SK-N-SH (cell line): ENCODE data around the gene MYPOP. TPM values are rescaled to one million over a fixed set of nuclear protein-coding genes. Genes with fewer than 3 reads are reported as not detected.

Experiments used
- CTCF ChIA-PET: fragments of 300-600, 350-600 bp; formaldehyde crosslinking; extraction: SDS; loops from one replicate; lab custom pipeline; 2021; lab: Yijun Ruan, JAX
- POLR2A ChIA-PET: fragments of 350-600 bp; sonication (Branson Sonifier 250); formaldehyde crosslinking; extraction: SDS; loops from one replicate; lab custom pipeline; 2020; ENCODE audit warnings: antibody characterized with exemption, inconsistent platforms; lab: Yijun Ruan, JAX
- DNase-seq: peaks from one replicate; pipeline ENCODE4 v3.0.0; 2012
- H2AFZ ChIP-seq: fragments of 200-600 bp; sonication (generic); 2 replicates; pipeline ENCODE4 v1.8.1; 2016; ENCODE audit warnings: antibody characterized with exemption, mild to moderate bottlenecking, low read depth
- H3F3A ChIP-seq: fragments of 200-600 bp; sonication (generic); replicated peaks from 2 replicates; pipeline ENCODE3; 2016; ENCODE audit warnings: antibody characterized with exemption, mild to moderate bottlenecking; ENCODE audit not compliant: insufficient read depth
- H3K27ac ChIP-seq, 2 experiments: fragments of 200-500 bp in 1 of 2; fragments of 200-600 bp in 1 of 2; sonication (Bioruptor generic) in 1 of 2; sonication (generic), shearing (Covaris generic) in 1 of 2; 2 replicates each; pipeline versions ENCODE4 v1.5.1 to v1.6.1; 2014 to 2016; ENCODE audit warnings: low read depth in 2 of 2, inconsistent platforms in 1 of 2, low read length in 1 of 2, mild to moderate bottlenecking in 1 of 2, mixed read lengths in 1 of 2
- H3K27me3 ChIP-seq: fragments of 200-600 bp; sonication (generic), shearing (Covaris generic); 2 replicates; pipeline ENCODE4 v1.6.1; 2016; ENCODE audit warnings: mixed run types; ENCODE audit not compliant: insufficient read depth
- H3K36me3 ChIP-seq, 2 experiments: fragments of 200-500 bp in 1 of 2; fragments of 200-600 bp in 1 of 2; sonication (Bioruptor generic) in 1 of 2; sonication (generic) in 1 of 2; replicated peaks in 1 of 2; 2 replicates each; pipeline versions ENCODE3 to v1.5.1; 2014 to 2016; ENCODE audit warnings: low read length in 1 of 2, mild to moderate bottlenecking in 1 of 2; ENCODE audit not compliant: insufficient read depth in 2 of 2, control insufficient read depth in 1 of 2
- H3K4me1 ChIP-seq, 2 experiments: fragments of 200-500 bp in 1 of 2; fragments of 200-600 bp in 1 of 2; sonication (Bioruptor generic) in 1 of 2; sonication (generic), shearing (Covaris generic) in 1 of 2; 2 replicates each; pipeline versions ENCODE4 v1.5.1 to v1.6.1; 2014 to 2016; ENCODE audit warnings: low read depth in 1 of 2, low read length in 1 of 2, mixed run types in 1 of 2; ENCODE audit not compliant: insufficient read depth in 2 of 2, control insufficient read depth in 1 of 2
- H3K4me2 ChIP-seq: fragments of 200-600 bp; sonication (generic), shearing (Covaris generic); 2 replicates; pipeline ENCODE4 v1.6.1; 2017; ENCODE audit warnings: mixed run types
- H3K4me3 ChIP-seq, 2 experiments: fragments of 200-500 bp in 1 of 2; fragments of 200-600 bp in 1 of 2; sonication (Bioruptor generic) in 1 of 2; sonication (generic), shearing (Covaris generic) in 1 of 2; 2 replicates each; pipeline versions ENCODE4 v1.5.1 to v1.8.1; 2014 to 2016; ENCODE audit warnings: low read depth in 2 of 2, inconsistent platforms in 1 of 2, low read length in 1 of 2, mild to moderate bottlenecking in 1 of 2, mixed read lengths in 1 of 2, moderate library complexity in 1 of 2
- H3K79me2 ChIP-seq: fragments of 200-600 bp; sonication (generic); 2 replicates; pipeline ENCODE4 v1.8.1; 2017; ENCODE audit warnings: mild to moderate bottlenecking; ENCODE audit not compliant: insufficient read depth
- H3K9ac ChIP-seq: fragments of 200-600 bp; sonication (generic); 2 replicates; pipeline ENCODE4 v1.6.1; 2017; ENCODE audit warnings: mixed run types
- H3K9me2 ChIP-seq: fragments of 200-600 bp; sonication (generic); 2 replicates; pipeline ENCODE4 v1.6.1; 2017; ENCODE audit warnings: mixed run types
- H3K9me3 ChIP-seq: fragments of 200-600 bp; sonication (generic); 2 replicates; pipeline ENCODE4 v1.6.1; 2017; ENCODE audit warnings: mixed run types, mild to moderate bottlenecking, moderate library complexity
- H4K20me1 ChIP-seq: fragments of 200-600 bp; sonication (generic); 2 replicates; pipeline ENCODE4 v1.6.1; 2017; ENCODE audit warnings: mild to moderate bottlenecking, mixed run types; ENCODE audit not compliant: insufficient read depth
- CHD2 ChIP-seq: fragments of 150-350 bp; IDR thresholded peaks from 2 replicates; pipeline ENCODE4 v1.6.1; 2018; ENCODE audit warnings: low read length; ENCODE audit not compliant: partially characterized antibody
- CTCF ChIP-seq: fragments of 200-600 bp; sonication (generic); IDR thresholded peaks from 2 replicates; pipeline ENCODE4 v1.6.1; 2017; ENCODE audit warnings: antibody characterized with exemption, mild to moderate bottlenecking, moderate library complexity
- GATA2 ChIP-seq: sonication (generic); formaldehyde crosslinking; IDR thresholded peaks from 2 replicates; pipeline ENCODE4 v1.5.0; 2020; ENCODE audit warnings: mild to moderate bottlenecking, missing genetic modification reagents
- MAX ChIP-seq: IDR thresholded peaks from 2 replicates; pipeline ENCODE4 v1.4.0; 2012; ENCODE audit warnings: low read depth
- MXI1 ChIP-seq: IDR thresholded peaks from 2 replicates; pipeline ENCODE4 v1.6.1; 2012; ENCODE audit warnings: mild to moderate bottlenecking, low read depth, low read length, improper control_type of control experiment
- RCOR1 ChIP-seq: fragments of 150-350 bp; IDR thresholded peaks from 2 replicates; pipeline ENCODE4 v1.6.1; 2017; ENCODE audit warnings: antibody characterized with exemption, low read length
- REST ChIP-seq: IDR thresholded peaks from 2 replicates; pipeline ENCODE4 v1.6.1; 2012; ENCODE audit warnings: mild to moderate bottlenecking, low read depth, low read length, moderate library complexity
- SMC3 ChIP-seq: IDR thresholded peaks from 2 replicates; pipeline ENCODE4 v1.6.1; 2012; ENCODE audit warnings: low read depth, low read length, improper control_type of control experiment
- TAF1 ChIP-seq: IDR thresholded peaks from 2 replicates; pipeline ENCODE4 v1.6.1; 2012; ENCODE audit warnings: low read depth, mild to moderate bottlenecking, low read length, moderate library complexity, borderline replicate concordance
- WGBS: methylation state at CpG from one replicate; pipeline ENCODE4 v1.1.6; 2017; ENCODE audit warnings: low lambda C conversion rate; 5-methylcytosine and 5-hydroxymethylcytosine counted together
- polyA plus RNA-seq, 3 experiments: library from polyadenylated mRNA; depleted of rRNA; stranded (reverse); fragments of >200 nt; gene quantifications; 2 replicates each; pipeline ENCODE4 v1.2.3, GENCODE V29; 2012

MYPOP gene
- polyA plus RNA-seq, 1 of the 3 experiments (the other 2 are of a cell fraction): 5.1 TPM

- Histone ChIP-seq H3K9me3 (no peaks in the 10 kb centered on the region), H3K79me2 (peaks cover 29% of the 10 kb centered on the region), H3K4me2 (peak overlapping the region; percentile 84), H3K4me1 (peaks cover 3 to 39% of the 10 kb centered on the region in 2 experiments; a peak in 2 of 4 replicates), H2AFZ (no peak overlapping the region), H3K4me3 (peak overlapping the region; percentile 72 to 81), H3K9ac (peak overlapping the region; percentile 77), H3F3A (peaks cover 19% of the 10 kb centered on the region), H3K9me2 (no peaks in the 10 kb centered on the region), H3K27ac (peak overlapping the region; percentile 78 to 92; a peak in 3 of 4 replicates), H3K27me3 (no peaks in the 10 kb centered on the region), H4K20me1 (peaks cover 33% of the 10 kb centered on the region), H3K36me3 (peaks cover 3 to 25% of the 10 kb centered on the region in 2 experiments)
- 78% methylated on average over 31 of the region's 72 CpGs for WGBS
- ChIA-PET CTCF (interaction anchor here (1.1 to 9.9 kb wide), 5 partner anchors 17 to 193 kb away, joined by 3 to 130 read pairs (median 13); partner anchors contain the start of genes FOXA3, MYPOP, RSPH6A and SYMPK), POLR2A (no interaction called here)
- TF ChIP-seq GATA2 (CRISPR knock-in tag) (no peak), SMC3 (no peak), MXI1 (peak; percentile 14; the same call in 1 of the 2 replicates), TAF1 (no peak)
- DNase-seq: peak; percentile 82
Measured at GRCh38 chr19:45884682-45885555, 17.5 kb downstream of the MYPOP start.

GRCh38 chr19:45883881-45884681, 18.3 kb downstream of the MYPOP start:
- WGBS: 93% methylated on average over 16 of the region's 57 CpGs
- Histone ChIP-seq H3K9ac (no peak overlapping the region), H4K20me1 (peaks cover 33% of the 10 kb centered on the region), H3K4me3 (peak overlapping the region; percentile 57 to 81; a peak in 3 of 4 replicates), H3K79me2 (peaks cover 29% of the 10 kb centered on the region), H3K4me1 (peaks cover 3 to 39% of the 10 kb centered on the region in 2 experiments; a peak in 2 of 4 replicates), H3K9me3 (no peaks in the 10 kb centered on the region), H2AFZ (no peak overlapping the region), H3K27me3 (no peaks in the 10 kb centered on the region), H3K36me3 (peaks cover 3 to 25% of the 10 kb centered on the region in 2 experiments), H3F3A (peaks cover 14% of the 10 kb centered on the region), H3K9me2 (no peaks in the 10 kb centered on the region), H3K27ac (no peak overlapping the region)
- CTCF ChIA-PET: interaction anchor here (0.5 to 9.9 kb wide), 9 partner anchors 16 to 601 kb away, joined by 3 to 130 read pairs (median 4); partner anchors contain the start of genes FOXA3, MYPOP, RSPH6A and SYMPK
- POLR2A ChIA-PET: no interaction called here
- DNase-seq: peak; percentile 19
- TF ChIP-seq RCOR1: no peak
- TF ChIP-seq CHD2: no peak
- TF ChIP-seq REST: no peak
- no peak for TF ChIP-seq MXI1
- TF ChIP-seq MAX: no peak
- no peak for TF ChIP-seq CTCF
- TF ChIP-seq, all 33 proteins: peak for 0
- peak overlapping the region; percentile 84; the same call in 1 of the 2 replicates for H3K4me2 ChIP-seq
